Cardiac muscle cell (in vitro differentiated cells and primary cell): ENCODE data around the gene DDX51. TPM values are rescaled to one million over a fixed set of nuclear protein-coding genes. Genes with fewer than 3 reads are reported as not detected.

Experiments used
- DNase-seq, 2 donors: peaks; one replicate each; pipeline versions ENCODE4 v3.0.0 to v3.0.0-alpha.2; 2010 to 2017; ENCODE audit warnings: low read depth in 1 of 2, low spot score in 1 of 2
- H3K27ac ChIP-seq: fragments of 200-600 bp; sonication (generic); 2 replicates; pipeline ENCODE4 v1.5.1; 2016
- H3K27me3 ChIP-seq: fragments of 200-600 bp; sonication (generic); 2 replicates; pipeline ENCODE4 v1.6.0; 2016; ENCODE audit warnings: control low read depth
- H3K36me3 ChIP-seq: fragments of 200-600 bp; sonication (generic); 2 replicates; pipeline ENCODE4 v1.5.1; 2016; ENCODE audit warnings: control low read depth
- H3K4me1 ChIP-seq: fragments of 200-600 bp; sonication (generic); 2 replicates; pipeline ENCODE4 v1.8.1; 2017; ENCODE audit warnings: low read depth, mild to moderate bottlenecking, mixed run types
- H3K4me3 ChIP-seq: fragments of 200-600 bp; sonication (generic); 2 replicates; pipeline ENCODE4 v1.5.1; 2016; ENCODE audit warnings: mild to moderate bottlenecking
- H3K9me3 ChIP-seq: fragments of 200-600 bp; sonication (generic); 2 replicates; pipeline ENCODE4 v1.5.1; 2017; ENCODE audit warnings: low read depth, mild to moderate bottlenecking, control low read depth
- polyA plus RNA-seq: library from polyadenylated mRNA; unstranded; fragments of >200 nt; fragmentation: Nextera tagmentation; extraction: Ambion mirVana; gene quantifications from 2 replicates; pipeline ENCODE4 v1.2.1, GENCODE V29; 2016
- total RNA-seq: library from RNA; depleted of rRNA; stranded (reverse); fragments of >200 nt; gene quantifications from 2 replicates; pipeline ENCODE4 v1.2.3, GENCODE V29; 2016
- TF ChIP-seq, protein P1 (sequence below): IDR thresholded peaks from 2 replicates; pipeline ENCODE4 v1.5.1; 2012; ENCODE audit warnings: low read depth, mild to moderate bottlenecking, low read length

Gene DDX51
- total and polyA plus RNA-seq, 2 experiments from 2014 or later: 15.6 to 22.9 TPM

DNA sequence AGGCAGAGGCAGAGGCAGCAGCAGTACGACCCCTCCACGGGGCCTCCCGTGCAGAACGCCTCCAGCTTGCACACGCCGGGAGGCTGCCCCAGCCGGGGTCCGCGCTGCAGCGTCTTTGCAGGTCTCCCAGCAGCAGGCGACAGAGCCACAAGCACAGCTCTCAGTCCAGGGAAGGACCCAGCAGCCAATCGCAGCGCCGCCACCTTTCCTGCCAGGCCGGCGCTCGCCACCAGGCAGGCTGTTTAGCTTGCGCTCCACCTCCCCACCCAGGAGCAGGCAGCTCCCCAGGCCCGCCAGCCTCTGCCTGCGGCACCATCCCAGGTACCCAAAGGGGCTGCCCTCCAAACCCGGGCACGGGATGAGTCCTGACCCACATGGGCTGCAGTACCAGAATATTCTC is 25.2 kb downstream of the DDX51 start:
- no peaks in the 10 kb centered on the region for H3K9me3 ChIP-seq
- TF ChIP-seq, protein P1, sequence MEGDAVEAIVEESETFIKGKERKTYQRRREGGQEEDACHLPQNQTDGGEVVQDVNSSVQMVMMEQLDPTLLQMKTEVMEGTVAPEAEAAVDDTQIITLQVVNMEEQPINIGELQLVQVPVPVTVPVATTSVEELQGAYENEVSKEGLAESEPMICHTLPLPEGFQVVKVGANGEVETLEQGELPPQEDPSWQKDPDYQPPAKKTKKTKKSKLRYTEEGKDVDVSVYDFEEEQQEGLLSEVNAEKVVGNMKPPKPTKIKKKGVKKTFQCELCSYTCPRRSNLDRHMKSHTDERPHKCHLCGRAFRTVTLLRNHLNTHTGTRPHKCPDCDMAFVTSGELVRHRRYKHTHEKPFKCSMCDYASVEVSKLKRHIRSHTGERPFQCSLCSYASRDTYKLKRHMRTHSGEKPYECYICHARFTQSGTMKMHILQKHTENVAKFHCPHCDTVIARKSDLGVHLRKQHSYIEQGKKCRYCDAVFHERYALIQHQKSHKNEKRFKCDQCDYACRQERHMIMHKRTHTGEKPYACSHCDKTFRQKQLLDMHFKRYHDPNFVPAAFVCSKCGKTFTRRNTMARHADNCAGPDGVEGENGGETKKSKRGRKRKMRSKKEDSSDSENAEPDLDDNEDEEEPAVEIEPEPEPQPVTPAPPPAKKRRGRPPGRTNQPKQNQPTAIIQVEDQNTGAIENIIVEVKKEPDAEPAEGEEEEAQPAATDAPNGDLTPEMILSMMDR: no peak
- no peaks in the 10 kb centered on the region for H3K4me1 ChIP-seq
- no peak for DNase-seq
- no peaks in the 10 kb centered on the region for H3K27me3 ChIP-seq
- H3K36me3 ChIP-seq: peaks cover 35% of the 10 kb centered on the region
- H3K4me3 ChIP-seq: no peak overlapping the region
- H3K27ac ChIP-seq: no peak overlapping the region

DNA sequence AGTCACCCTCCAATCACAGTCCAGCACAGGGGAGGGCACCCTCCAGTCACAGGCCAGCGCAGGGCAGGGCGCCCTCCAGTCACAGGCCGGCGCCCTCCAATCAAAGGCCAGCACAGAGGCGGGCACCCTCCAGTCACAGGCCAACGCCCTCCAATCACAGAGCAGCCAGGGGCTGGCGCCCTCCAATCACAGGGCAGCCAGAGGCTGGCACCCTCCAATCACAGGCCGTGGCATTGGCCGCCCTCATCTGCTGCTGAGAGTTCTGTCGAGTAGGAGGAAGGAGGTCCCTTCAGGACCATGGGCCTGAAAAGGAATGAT is 26.6 kb downstream of the DDX51 start:
- Histone ChIP-seq H3K27me3 (no peaks in the 10 kb centered on the region), H3K9me3 (no peaks in the 10 kb centered on the region), H3K27ac (no peak overlapping the region), H3K4me3 (no peak overlapping the region), H3K4me1 (no peaks in the 10 kb centered on the region), H3K36me3 (peaks cover 36% of the 10 kb centered on the region)
- DNase-seq: no peak
- TF ChIP-seq, protein P1: no peak

DNA sequence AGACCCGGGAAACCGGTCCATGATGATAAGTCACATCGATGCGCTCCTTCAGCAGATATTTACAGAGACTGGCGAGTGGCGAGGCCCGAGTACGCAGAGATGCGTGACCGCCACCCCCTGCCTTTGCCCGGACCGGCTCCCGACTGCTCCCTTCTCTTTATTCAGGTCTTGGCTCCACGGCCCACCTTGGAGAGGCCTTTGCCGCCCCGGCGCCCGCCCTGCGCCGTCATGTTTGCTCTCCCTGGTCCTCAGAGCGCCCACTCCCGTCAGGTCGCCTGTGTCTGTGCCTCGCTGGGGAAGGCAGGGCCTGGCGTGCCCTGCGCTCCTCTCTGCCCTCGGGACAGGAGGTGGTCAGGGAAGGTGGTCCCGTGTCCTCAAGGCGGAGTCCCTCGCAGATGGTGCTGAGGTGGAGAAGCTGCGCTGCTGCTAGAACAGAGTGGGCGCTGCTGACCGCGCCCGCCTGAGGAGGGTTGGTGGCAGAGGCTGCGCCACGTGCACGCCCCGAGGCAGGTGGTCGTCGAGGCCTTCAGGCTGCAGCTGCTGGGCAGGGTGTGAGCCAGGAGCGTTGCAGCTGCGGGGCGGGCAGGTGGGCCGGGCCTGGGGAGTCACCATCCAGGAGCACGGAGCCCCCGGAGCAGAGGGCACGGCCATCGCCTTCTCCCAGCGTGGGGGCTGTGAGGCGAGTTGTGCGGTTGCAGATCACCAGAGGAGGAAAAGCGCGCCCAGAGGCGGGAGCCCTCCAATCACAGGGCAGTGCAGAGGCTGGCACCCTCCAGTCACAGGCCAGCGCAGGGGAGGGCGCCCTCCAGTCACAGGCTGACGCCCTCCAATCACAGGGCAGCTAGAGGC is 27.2 kb downstream of the DDX51 start:
- H3K27me3 ChIP-seq: no peaks in the 10 kb centered on the region
- H3K4me1 ChIP-seq: no peaks in the 10 kb centered on the region
- peaks cover 31% of the 10 kb centered on the region for H3K36me3 ChIP-seq
- H3K4me3 ChIP-seq: no peak overlapping the region
- DNase-seq: no peak
- no peaks in the 10 kb centered on the region for H3K9me3 ChIP-seq
- no peak overlapping the region for H3K27ac ChIP-seq
- TF ChIP-seq, protein P1: no peak

DNA sequence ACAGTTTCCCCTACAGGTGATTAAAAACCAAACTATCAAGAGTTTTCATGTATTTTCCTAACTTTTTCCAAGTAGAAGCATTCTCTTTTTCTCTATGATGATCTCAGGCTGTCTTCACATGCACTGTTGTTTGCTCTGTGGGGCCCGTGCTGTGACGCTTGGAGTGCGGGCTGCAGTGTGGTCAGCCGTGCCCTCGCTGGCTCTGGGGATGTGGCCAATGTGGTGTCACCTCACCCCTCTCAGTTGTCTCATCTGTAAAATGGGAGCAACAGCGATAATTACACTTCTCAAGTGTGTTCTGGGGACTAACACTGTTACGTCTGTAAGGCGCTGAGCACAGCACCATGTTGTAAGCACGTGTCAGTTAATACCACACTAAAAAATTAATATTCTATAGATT is 28.6 kb downstream of the DDX51 start:
- DNase-seq: no peak
- Histone ChIP-seq H3K4me1 (no peaks in the 10 kb centered on the region), H3K27ac (no peak overlapping the region), H3K4me3 (no peak overlapping the region), H3K36me3 (peaks cover 23% of the 10 kb centered on the region), H3K27me3 (no peaks in the 10 kb centered on the region), H3K9me3 (no peaks in the 10 kb centered on the region)
- TF ChIP-seq, protein P1: no peak

DNA sequence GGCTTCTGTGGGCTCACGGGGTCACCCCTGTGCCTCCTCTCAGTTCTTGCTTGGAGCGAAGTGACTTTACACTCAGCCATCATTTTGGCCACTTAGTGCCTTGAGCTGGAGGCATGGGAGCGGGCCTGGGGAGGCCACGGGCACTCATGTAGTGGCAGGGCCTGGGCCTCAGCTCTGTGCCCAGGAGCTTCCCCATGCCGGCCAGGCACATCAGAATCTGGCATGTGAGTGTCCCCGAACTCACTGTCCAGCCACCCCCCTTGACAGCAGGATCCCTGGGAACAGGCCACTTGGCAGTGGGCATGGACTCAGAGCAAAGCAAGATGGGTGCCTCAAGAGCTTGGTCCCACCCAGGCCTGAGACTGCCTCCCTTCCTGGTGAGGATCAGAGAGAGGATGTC is 29.5 kb downstream of the DDX51 start:
- Histone ChIP-seq H3K27ac (no peak overlapping the region), H3K36me3 (peaks cover 22% of the 10 kb centered on the region), H3K27me3 (no peaks in the 10 kb centered on the region), H3K9me3 (no peaks in the 10 kb centered on the region), H3K4me1 (no peaks in the 10 kb centered on the region), H3K4me3 (no peak overlapping the region)
- no peak for DNase-seq
- TF ChIP-seq, protein P1: no peak
